ENCODE measurements around the gene BCAS1.

The BCAS1 gene

DNA sequence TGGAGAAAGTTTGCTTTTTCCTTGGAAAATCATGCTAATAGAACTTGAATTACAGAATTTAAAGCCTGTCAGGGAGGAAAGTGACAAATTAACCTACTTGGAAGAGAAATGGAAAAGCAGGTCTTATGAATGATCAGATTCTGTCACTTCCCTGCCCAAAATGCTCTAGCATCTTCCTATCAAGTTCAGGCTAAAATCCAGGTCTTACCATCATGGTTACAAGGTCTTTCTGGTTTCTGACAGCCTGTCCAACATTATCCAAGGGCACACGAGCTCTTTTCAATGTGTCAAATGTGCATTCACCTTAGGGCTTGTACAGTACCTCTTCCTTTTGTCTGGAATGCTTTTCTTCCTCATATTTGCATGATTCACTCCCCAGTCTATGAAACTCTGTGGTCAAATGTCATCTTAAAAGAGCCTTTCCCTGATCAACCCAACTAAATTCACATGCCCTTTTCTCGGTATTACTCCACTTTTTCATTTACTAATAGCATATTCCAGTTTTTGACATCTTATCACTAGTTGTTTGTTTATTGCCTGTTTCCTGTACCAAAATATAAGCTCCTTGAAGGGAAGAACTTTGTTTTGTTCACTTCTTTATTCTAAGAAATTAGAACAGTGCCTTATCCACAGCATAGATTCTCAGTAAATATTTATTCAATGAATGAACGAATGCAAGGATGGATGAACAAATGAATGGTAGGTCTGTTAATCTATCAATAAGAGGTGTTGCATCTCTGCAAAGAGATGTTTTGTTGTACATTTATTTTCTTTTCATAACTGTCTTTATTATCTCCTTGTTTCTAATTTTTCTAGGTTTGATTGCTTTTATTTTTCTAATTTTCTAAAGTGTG lies 139.5 kb downstream of the BCAS1 start:
- H3K4me1 ChIP-seq: no peaks in the 10 kb centered on the region
- TF ChIP-seq, protein P1, sequence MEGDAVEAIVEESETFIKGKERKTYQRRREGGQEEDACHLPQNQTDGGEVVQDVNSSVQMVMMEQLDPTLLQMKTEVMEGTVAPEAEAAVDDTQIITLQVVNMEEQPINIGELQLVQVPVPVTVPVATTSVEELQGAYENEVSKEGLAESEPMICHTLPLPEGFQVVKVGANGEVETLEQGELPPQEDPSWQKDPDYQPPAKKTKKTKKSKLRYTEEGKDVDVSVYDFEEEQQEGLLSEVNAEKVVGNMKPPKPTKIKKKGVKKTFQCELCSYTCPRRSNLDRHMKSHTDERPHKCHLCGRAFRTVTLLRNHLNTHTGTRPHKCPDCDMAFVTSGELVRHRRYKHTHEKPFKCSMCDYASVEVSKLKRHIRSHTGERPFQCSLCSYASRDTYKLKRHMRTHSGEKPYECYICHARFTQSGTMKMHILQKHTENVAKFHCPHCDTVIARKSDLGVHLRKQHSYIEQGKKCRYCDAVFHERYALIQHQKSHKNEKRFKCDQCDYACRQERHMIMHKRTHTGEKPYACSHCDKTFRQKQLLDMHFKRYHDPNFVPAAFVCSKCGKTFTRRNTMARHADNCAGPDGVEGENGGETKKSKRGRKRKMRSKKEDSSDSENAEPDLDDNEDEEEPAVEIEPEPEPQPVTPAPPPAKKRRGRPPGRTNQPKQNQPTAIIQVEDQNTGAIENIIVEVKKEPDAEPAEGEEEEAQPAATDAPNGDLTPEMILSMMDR (IDR thresholded peaks at IDR 0.05; ENCODE audit: low read depth, low read length): no peak
- H3K9me3 ChIP-seq: no peaks in the 10 kb centered on the region
- H3K36me3 ChIP-seq: no peaks in the 10 kb centered on the region; the same call in 1 of the 2 replicates
- DNase-seq: no peak
- H3K4me3 ChIP-seq (ENCODE audit: low read depth, low read length): no peak overlapping the region
- no peaks in the 10 kb centered on the region for H3K27me3 ChIP-seq

DNA sequence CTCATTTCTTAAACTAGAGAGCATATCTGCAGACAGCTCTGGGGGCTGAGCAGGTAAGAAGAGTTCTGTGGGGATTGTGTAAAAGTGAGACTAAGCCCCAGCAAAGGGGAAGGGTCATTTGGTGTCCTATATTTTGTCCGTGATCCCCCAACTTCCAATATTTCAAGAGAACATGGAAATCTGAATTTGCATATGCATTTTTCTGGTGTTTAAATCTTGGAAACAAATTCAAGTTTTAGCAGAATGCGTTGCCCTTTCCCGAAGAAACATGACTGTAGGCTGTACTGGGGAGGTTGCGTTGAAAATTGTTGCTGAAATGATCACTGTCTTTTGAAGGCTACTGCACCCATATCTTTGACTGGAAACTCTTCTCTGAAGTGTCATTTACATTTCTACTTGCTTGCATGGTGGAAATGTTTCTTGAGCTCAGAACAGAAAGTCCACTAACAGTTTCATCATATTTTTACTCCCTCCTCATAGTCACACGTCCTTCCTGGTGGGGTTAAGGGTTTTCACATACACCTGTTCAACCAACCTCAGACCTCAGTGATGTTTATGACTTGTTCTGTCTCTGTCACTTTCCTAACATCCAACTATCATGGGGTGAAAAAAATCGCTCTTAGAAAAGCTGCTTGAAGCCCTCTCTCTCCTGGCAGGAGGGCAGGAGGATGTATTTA lies 140.3 kb downstream of the BCAS1 start:
- no peak for DNase-seq
- H3K4me1 ChIP-seq: no peaks in the 10 kb centered on the region
- H3K36me3 ChIP-seq: no peaks in the 10 kb centered on the region; the same call in 1 of the 2 replicates
- H3K27me3 ChIP-seq: no peaks in the 10 kb centered on the region
- TF ChIP-seq, protein P1 (IDR thresholded peaks at IDR 0.05; ENCODE audit: low read depth, low read length): no peak
- H3K9me3 ChIP-seq: no peaks in the 10 kb centered on the region
- H3K4me3 ChIP-seq (ENCODE audit: low read depth, low read length): no peak overlapping the region

DNA sequence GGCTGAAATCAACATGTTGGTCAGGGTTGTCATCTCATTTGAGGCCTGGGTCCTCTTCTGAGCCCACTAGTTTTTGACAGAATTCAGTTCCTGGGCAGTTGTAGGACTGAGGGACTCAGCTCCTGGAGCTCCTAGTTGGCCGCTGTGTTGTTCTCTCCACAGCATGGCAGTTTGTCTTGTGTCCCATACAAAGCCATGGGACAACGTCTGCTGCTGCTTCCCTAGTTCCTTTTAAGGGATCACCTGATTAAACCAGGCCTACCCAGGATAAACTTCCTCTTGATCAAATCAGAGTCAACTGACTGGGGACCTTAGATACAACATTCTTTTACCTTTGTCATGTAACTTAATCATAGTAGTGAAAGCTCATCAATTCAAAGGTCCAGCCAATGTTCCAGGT lies 141.0 kb downstream of the BCAS1 start:
- no peaks in the 10 kb centered on the region; the same call in 1 of the 2 replicates for H3K36me3 ChIP-seq
- no peaks in the 10 kb centered on the region for H3K27me3 ChIP-seq
- DNase-seq: no peak
- no peaks in the 10 kb centered on the region for H3K4me1 ChIP-seq
- TF ChIP-seq, protein P1 (IDR thresholded peaks at IDR 0.05; ENCODE audit: low read depth, low read length): no peak
- no peaks in the 10 kb centered on the region for H3K9me3 ChIP-seq
- H3K4me3 ChIP-seq (ENCODE audit: low read depth, low read length): no peak overlapping the region

DNA sequence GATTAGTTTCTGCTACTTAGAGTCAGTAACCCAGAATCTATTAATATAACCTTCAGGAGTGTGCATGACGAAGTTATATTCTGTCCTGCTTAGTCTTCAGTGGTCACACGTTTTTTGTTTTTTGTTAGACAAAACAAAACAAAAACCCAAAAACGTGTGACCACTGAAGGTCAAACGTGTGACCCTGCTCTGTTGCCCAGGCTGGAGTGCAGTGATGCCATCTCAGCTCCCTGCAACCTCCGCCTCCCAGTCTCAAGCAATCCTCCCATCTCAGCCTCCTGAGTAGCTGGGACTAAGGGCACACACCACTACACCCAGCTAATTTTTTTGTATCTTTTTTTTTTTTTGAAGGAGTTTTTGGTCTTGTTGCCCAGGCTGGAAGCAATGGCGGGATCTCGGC lies 142.4 kb downstream of the BCAS1 start:
- Histone ChIP-seq H3K36me3 (no peaks in the 10 kb centered on the region; the same call in 1 of the 2 replicates), H3K9me3 (no peaks in the 10 kb centered on the region), H3K4me1 (no peaks in the 10 kb centered on the region), H3K4me3 (ENCODE audit: low read depth, low read length) (no peak overlapping the region), H3K27me3 (no peaks in the 10 kb centered on the region)
- no peak for DNase-seq
- TF ChIP-seq, protein P1 (IDR thresholded peaks at IDR 0.05; ENCODE audit: low read depth, low read length): no peak

DNA sequence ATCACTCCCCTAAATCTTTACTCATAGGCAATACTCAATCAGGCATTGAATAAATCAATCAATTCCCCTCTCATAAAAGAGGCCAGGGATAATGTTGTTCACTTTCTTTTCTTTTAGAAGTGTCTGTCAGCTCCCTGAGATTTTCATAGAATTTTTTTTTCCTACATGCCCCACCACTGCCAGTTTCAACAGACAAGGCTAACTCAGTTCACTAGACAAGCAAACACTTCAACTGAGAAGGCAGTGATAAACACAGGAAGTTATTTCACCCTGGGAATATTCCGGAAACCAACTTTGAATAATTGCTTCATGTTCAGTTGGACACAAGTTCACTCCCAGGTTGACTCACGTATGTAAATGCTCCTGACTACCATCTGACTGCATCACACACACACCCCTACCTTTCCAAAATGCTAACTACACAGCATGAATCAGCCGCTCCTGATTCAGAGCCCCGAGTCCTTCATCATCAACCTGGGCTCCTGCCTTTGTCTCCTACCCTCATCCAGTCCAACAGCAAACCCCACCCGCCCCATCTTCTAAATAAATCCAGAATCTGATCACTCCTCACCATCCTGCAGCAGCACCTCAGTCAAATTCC lies 143.9 kb downstream of the BCAS1 start:
- TF ChIP-seq, protein P1 (IDR thresholded peaks at IDR 0.05; ENCODE audit: low read depth, low read length): no peak
- Histone ChIP-seq H3K4me3 (ENCODE audit: low read depth, low read length) (no peak overlapping the region), H3K27me3 (no peaks in the 10 kb centered on the region), H3K9me3 (no peaks in the 10 kb centered on the region), H3K36me3 (no peaks in the 10 kb centered on the region; the same call in 1 of the 2 replicates), H3K4me1 (no peaks in the 10 kb centered on the region)
- DNase-seq: no peak
